GM10266 (cell line): ENCODE measurements around the gene CARM1.
"Not testable (repeated sequence)": the region's sequence is repeated elsewhere in the genome, so short reads cannot be mapped to it uniquely, and the experiment has no call there.

Source experiments
- DNase-seq: peaks from one replicate; pipeline ENCODE4 v3.0.0; 2012; ENCODE audit errors: extremely low spot score
- TF ChIP-seq, protein P1 (sequence below): IDR thresholded peaks from 2 replicates; pipeline ENCODE4 v1.5.1; 2012; ENCODE audit warnings: mild to moderate bottlenecking, low read depth; ENCODE audit not compliant: control insufficient read depth, insufficient read depth; ENCODE audit errors: missing control alignments

Gene CARM1

DNA sequence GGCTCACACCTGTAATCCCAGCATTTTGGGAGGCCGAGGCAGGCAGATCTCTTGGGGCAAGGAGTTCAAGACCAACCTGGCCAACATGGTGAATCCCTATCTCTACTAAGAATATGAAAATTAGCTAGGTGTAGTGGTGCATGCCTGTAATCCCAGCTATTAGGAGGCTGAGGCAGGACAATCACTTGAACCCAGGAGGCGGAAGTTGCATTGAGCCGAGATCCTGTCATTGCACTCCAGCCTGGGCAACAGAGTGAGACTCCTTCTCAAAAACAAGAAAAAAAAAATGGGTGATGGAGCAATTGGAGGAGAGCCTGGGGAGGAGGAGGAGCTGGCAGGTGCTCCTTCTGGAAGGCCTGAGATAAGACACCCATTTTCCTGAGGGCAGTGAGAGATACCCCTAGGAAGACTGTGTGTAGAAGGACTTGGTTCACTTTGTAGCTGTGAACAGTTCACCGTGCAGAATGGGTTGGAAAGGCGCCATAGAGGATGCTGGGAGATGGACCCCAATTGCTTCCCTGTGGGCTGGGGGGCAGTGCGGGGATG lies 8.7 kb upstream of the CARM1 start:
- DNase-seq, result no peak
- TF ChIP-seq, protein P1, sequence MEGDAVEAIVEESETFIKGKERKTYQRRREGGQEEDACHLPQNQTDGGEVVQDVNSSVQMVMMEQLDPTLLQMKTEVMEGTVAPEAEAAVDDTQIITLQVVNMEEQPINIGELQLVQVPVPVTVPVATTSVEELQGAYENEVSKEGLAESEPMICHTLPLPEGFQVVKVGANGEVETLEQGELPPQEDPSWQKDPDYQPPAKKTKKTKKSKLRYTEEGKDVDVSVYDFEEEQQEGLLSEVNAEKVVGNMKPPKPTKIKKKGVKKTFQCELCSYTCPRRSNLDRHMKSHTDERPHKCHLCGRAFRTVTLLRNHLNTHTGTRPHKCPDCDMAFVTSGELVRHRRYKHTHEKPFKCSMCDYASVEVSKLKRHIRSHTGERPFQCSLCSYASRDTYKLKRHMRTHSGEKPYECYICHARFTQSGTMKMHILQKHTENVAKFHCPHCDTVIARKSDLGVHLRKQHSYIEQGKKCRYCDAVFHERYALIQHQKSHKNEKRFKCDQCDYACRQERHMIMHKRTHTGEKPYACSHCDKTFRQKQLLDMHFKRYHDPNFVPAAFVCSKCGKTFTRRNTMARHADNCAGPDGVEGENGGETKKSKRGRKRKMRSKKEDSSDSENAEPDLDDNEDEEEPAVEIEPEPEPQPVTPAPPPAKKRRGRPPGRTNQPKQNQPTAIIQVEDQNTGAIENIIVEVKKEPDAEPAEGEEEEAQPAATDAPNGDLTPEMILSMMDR, result no peak

DNA sequence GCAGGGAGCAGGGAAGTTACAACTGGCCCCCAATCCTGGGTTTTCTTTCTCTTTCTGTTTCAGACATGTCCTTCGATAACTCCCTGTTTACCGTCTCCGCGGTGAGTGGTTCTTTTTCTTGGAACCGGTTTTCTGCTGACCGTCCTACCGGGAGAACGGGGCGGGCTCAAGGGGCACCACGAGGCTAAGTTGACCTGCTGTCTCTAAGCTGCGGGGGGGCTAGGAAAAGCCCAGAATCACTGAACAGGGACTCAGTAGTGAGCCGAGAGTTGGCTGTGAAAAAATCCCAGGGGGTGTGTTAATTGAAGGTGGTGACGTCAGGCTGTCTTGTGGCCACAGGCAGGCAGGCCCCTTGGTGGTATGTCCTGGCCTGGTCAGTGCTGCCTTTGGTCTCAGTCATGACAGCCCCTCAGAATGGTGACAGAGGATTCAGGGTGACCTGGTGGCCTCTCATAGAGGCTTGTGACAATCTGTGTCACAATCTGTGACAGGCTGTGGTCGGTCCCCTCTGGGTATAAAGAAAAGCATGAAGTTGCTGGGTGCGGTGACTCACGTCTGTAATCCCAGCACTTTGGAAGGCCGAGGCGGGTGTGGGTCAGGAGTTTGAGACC lies 8.1 kb upstream of the CARM1 start:
- TF ChIP-seq, protein P1, result no peak
- no peak for DNase-seq

DNA sequence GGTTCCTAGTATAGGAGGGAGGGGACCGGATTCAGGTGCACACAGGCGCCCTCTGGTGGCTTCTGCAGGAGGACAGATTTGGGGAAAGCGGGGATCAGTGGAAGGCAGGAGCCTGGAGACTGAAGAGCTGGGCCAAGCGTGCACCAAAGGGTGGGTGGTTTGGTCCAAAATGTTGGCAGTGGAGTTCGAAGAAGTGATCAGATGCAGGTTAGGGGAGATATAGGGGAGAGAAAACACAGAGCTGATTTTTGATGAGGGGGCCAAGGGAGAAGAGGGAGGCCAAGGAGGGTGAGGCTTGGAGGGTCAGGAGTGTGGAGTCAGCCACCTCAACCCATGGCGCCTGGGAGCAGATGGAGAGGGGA lies 6.8 kb upstream of the CARM1 start:
- DNase-seq, result peak; percentile 83
- TF ChIP-seq, protein P1, result peak; percentile 93

DNA sequence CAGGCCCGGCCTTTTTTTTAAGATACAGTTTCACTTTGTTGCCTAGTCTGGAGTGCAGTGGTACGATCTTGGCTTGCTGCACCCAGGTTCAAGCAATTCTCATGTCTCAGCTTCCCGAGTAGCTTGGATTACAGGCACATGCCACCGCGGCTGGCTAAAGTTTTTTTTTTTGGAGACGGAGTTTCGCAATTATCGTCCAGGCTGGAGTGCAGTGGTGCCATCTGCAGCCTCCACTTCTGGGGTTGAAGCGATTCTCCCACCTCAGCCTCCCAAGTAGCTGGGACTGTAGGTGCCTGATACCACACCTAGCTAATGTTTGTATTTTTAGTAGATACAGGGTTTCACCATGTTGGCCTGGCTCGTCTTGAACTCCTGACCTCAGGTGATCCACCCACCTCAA lies 4.9 kb upstream of the CARM1 start:
- TF ChIP-seq, protein P1, result no peak
- no peak for DNase-seq

DNA sequence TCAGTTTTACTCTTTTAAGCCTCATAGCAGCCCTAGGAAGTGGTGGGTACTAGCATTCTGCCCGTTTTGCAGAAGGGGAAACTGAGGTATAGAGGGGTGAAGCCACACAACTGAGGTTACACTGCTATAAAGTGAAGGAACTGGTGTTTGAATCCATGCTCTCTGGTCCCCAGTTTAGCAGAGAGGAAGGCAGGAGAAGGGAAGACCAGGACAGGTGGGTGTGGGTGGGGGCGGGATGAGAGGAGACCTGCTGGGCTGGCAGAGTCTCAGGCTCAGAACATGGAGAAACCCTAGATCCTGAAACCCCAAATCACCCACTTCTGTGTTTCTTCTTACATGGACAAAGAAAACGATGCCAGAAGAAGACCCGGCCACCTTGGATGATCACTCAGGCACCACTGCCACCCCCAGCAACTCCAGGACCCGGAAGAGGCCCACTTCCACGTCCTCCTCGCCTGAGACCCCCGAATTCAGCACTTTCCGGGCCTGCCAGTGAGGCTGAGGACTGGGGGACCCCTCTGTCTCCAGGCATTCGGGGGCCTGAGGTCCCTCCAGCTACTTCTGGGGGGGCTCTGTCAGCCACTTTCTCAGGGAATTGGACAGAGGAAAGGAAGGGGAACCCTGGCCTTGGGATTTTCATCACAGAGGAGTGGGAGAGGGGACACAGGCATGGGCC lies 2.3 kb upstream of the CARM1 start:
- no peak for DNase-seq
- TF ChIP-seq, protein P1, result no peak

DNA sequence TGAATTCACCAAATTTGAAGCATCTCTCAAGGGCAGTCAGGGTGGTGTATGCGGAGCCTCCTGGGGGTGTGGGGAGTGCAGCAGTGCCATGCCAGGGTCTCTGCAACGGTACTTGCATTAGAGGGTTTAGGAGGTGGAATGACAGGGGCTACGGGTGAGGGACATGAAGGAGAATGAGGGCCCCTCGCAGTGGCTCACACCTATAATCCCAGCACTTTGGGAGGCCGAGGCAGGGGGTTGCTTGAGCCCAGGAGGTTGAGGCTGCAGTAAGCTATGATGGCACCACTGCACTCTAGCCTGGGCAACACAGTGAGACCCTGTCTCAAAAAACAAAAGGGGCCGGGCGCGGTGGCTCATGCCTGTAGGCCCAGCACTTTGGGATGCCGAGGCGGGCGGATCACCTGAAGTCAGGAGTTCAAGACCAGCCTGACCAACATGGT lies 1.5 kb upstream of the CARM1 start:
- DNase-seq, result not testable (repeated sequence)

DNA sequence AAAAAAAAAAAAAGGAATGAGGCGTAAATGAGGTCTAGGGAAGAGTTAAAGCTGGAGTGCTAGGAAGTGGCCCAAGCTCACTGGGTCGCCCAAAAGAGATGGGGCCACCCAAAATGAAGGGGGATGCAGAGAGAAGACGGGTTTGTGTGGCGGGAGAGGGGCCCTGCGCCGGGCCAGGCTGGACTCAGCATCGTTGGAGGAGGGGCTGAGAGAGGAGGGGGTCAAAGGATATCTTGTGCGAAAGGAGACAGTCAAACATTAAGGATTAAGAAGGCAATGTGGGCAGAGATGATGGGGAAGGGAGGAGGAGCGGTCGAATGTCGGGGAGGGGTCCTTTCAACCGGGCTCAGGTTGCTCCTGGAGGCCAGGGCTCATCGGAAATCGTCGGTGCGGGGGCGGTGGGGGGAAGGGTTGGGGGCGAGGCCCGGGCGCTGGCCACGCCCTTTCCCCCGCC lies 825 bp upstream of the CARM1 start:
- TF ChIP-seq, protein P1, result no peak
- no peak for DNase-seq
